GM23248 (cell line): ENCODE measurements around the gene GDF7. TPM values are rescaled to one million over a fixed set of nuclear protein-coding genes. Genes with fewer than 3 reads are reported as not detected.

Source experiments
- DNase-seq: peaks from one replicate; pipeline ENCODE4 v3.0.0-alpha.2; 2015
- H2AFZ ChIP-seq: fragments of 200-600 bp; sonication (generic); 2 replicates; pipeline ENCODE4 v1.6.1; 2016; ENCODE audit warnings: antibody characterized with exemption
- H3F3A ChIP-seq: fragments of 200-600 bp; sonication (generic); 2 replicates; pipeline ENCODE4 v1.6.1; 2016; ENCODE audit warnings: mild to moderate bottlenecking, antibody characterized with exemption, mixed run types; ENCODE audit not compliant: insufficient read depth
- H3K27ac ChIP-seq: fragments of 200-600 bp; sonication (generic); 2 replicates; pipeline ENCODE4 v1.5.1; 2016; ENCODE audit warnings: mild to moderate bottlenecking
- H3K27me3 ChIP-seq: fragments of 200-600 bp; sonication (generic); replicated peaks from 2 replicates; pipeline ENCODE4 v1.6.1; 2016; ENCODE audit warnings: mild to moderate bottlenecking; ENCODE audit not compliant: insufficient read depth
- H3K36me3 ChIP-seq: fragments of 200-600 bp; sonication (generic); 2 replicates; pipeline ENCODE4 v1.6.1; 2016; ENCODE audit warnings: low read depth, mild to moderate bottlenecking
- H3K4me1 ChIP-seq: fragments of 200-600 bp; sonication (generic); 2 replicates; pipeline ENCODE4 v1.6.1; 2016; ENCODE audit warnings: mild to moderate bottlenecking; ENCODE audit not compliant: insufficient read depth
- H3K4me2 ChIP-seq: fragments of 200-600 bp; sonication (generic); one replicate; pipeline ENCODE4 v1.6.1; 2016; ENCODE audit warnings: mild to moderate bottlenecking; ENCODE audit not compliant: unreplicated experiment
- H3K4me3 ChIP-seq: fragments of 200-600 bp; sonication (generic); 2 replicates; pipeline ENCODE4 v1.5.1; 2016; ENCODE audit warnings: mild to moderate bottlenecking
- H3K79me2 ChIP-seq: fragments of 200-600 bp; sonication (generic); 2 replicates; pipeline ENCODE4 v1.6.1; 2016; ENCODE audit warnings: mild to moderate bottlenecking; ENCODE audit not compliant: insufficient read depth
- H3K9ac ChIP-seq: fragments of 200-600 bp; sonication (generic); 2 replicates; pipeline ENCODE4 v1.6.1; 2016; ENCODE audit warnings: mild to moderate bottlenecking
- H3K9me2 ChIP-seq: fragments of 200-600 bp; sonication (generic); 2 replicates; pipeline ENCODE4 v1.6.1; 2016; ENCODE audit warnings: mixed run types, mild to moderate bottlenecking, moderate library complexity; ENCODE audit not compliant: insufficient read depth
- H3K9me3 ChIP-seq: fragments of 200-600 bp; sonication (generic); one replicate; pipeline ENCODE4 v1.6.1; 2017; ENCODE audit warnings: low read depth
- H4K20me1 ChIP-seq: fragments of 200-600 bp; sonication (generic); 2 replicates; pipeline ENCODE4 v1.6.0; 2016; ENCODE audit not compliant: insufficient read depth
- EZH2 ChIP-seq: fragments of 200-600 bp; sonication (generic); IDR thresholded peaks from 2 replicates; pipeline ENCODE4 v1.6.1; 2018; ENCODE audit warnings: antibody characterized with exemption, mild to moderate bottlenecking; ENCODE audit not compliant: insufficient read depth, poor library complexity, severe bottlenecking
- EZH2phosphoT487 ChIP-seq: fragments of 200-600 bp; sonication (generic); IDR thresholded peaks from 2 replicates; pipeline ENCODE4 v1.6.1; 2018; ENCODE audit warnings: antibody characterized with exemption, moderate library complexity, mild to moderate bottlenecking, low read depth; ENCODE audit not compliant: insufficient read depth
- WGBS, 2 experiments: methylation state at CpG; one replicate each; pipeline ENCODE4 v1.1.6; 2015 to 2017; ENCODE audit warnings: low lambda C conversion rate in 2 of 2, low coverage in 1 of 2; ENCODE audit errors: missing lambda C conversion rate in 2 of 2; 5-methylcytosine and 5-hydroxymethylcytosine counted together
- in situ Hi-C: fragments of 300-500 bp; cut with MboI; formaldehyde crosslinking; loops from 2 replicates; pipeline ENCODE4 v1.15.0; 2020
- polyA plus RNA-seq: library from polyadenylated mRNA; unstranded; fragments of >200 nt; fragmentation: Nextera tagmentation; extraction: Ambion mirVana; gene quantifications from 2 replicates; pipeline ENCODE4 v1.2.1, GENCODE V29; 2016
- total RNA-seq: library from RNA; depleted of rRNA; stranded (reverse); fragments of >200 nt; shearing (Covaris generic); gene quantifications from 2 replicates; pipeline ENCODE4 v1.2.3, GENCODE V29; 2014

GDF7 gene
- total and polyA plus RNA-seq, 2 experiments from 2014 or later = 0.03 TPM; not detected in 1

GRCh38 chr2:20665243-20666004 lies 1.5 kb upstream of the GDF7 start:
- in situ Hi-C loops = no loop called here
- H2AFZ ChIP-seq = no peak overlapping the region

GRCh38 chr2:20666005-20666303 lies 990 bp upstream of the GDF7 start:
- in situ Hi-C loops = no loop called here
- H3K4me3 ChIP-seq = peak overlapping the region; percentile 38

More at GRCh38 chr2:20665243-20666004, 1.5 kb upstream of the GDF7 start:
- Histone ChIP-seq H3K9me2 (no peaks in the 10 kb centered on the region), H3F3A (0 out of 2 replicates have a peak, but pooled peaks cover 4% of the 10 kb centered on the region), H3K9ac (no peak overlapping the region), H3K27me3 (peaks cover 79% of the 10 kb centered on the region), H3K4me2 (no peak overlapping the region), H3K79me2 (no peaks in the 10 kb centered on the region), H3K36me3 (no peaks in the 10 kb centered on the region), H3K9me3 (no peaks in the 10 kb centered on the region), H3K27ac (no peak overlapping the region), H4K20me1 (no peaks in the 10 kb centered on the region), H3K4me3 (no peak overlapping the region), H3K4me1 (peaks cover 8% of the 10 kb centered on the region; the same call in 1 of the 2 replicates)
- TF ChIP-seq EZH2phosphoT487 (peak; percentile 37; the same call in 1 of the 2 replicates), EZH2 (peak; percentile 76)
- WGBS, 2 experiments = 3 to 5% methylated on average over 49 of the region's 49 CpGs
- DNase-seq = peak; percentile 12

GRCh38 chr2:20667151-20667530 lies 197 bp downstream of the GDF7 start:
- in situ Hi-C loops = no loop called here
- TF ChIP-seq EZH2phosphoT487 (no peak), EZH2 (no peak)
- no peaks in the 10 kb centered on the region for H3F3A ChIP-seq
- no peaks in the 10 kb centered on the region for H3K36me3 ChIP-seq
- no peaks in the 10 kb centered on the region for H3K4me1 ChIP-seq
- no peaks in the 10 kb centered on the region for H3K9me3 ChIP-seq
- H3K9ac ChIP-seq = no peak overlapping the region
- H3K9me2 ChIP-seq = no peaks in the 10 kb centered on the region
- H3K79me2 ChIP-seq = no peaks in the 10 kb centered on the region
- DNase-seq = peak; percentile 58
- H2AFZ ChIP-seq = no peak overlapping the region
- H3K27me3 ChIP-seq = peaks cover 94% of the 10 kb centered on the region
- H3K4me3 ChIP-seq = 0 out of 2 replicates have a peak overlapping the region, but pooled peaks have one; percentile 38
- no peaks in the 10 kb centered on the region for H4K20me1 ChIP-seq
- 3% methylated on average over 21 of the region's 62 CpGs; no CpG with 5 or more reads in 1 of the 2 experiments for WGBS, 2 experiments
- H3K27ac ChIP-seq = no peak overlapping the region
- H3K4me2 ChIP-seq = no peak overlapping the region

More at GRCh38 chr2:20666005-20666303, 990 bp upstream of the GDF7 start:
- Histone ChIP-seq H3K9me2 (no peaks in the 10 kb centered on the region), H3K36me3 (no peaks in the 10 kb centered on the region), H3K27me3 (peaks cover 84% of the 10 kb centered on the region), H3K27ac (no peak overlapping the region), H3K4me1 (peaks cover 4% of the 10 kb centered on the region; the same call in 1 of the 2 replicates), H4K20me1 (no peaks in the 10 kb centered on the region), H3K9ac (no peak overlapping the region), H3K79me2 (no peaks in the 10 kb centered on the region), H3K4me2 (no peak overlapping the region), H3F3A (0 out of 2 replicates have a peak, but pooled peaks cover under 1% of the 10 kb centered on the region), H2AFZ (peak overlapping the region; percentile 61), H3K9me3 (no peaks in the 10 kb centered on the region)
- no peak for DNase-seq
- TF ChIP-seq EZH2phosphoT487 (no peak), EZH2 (peak; percentile 63)
- WGBS, 2 experiments = 2% methylated on average over 28 to 34 of the region's 34 CpGs

DNA sequence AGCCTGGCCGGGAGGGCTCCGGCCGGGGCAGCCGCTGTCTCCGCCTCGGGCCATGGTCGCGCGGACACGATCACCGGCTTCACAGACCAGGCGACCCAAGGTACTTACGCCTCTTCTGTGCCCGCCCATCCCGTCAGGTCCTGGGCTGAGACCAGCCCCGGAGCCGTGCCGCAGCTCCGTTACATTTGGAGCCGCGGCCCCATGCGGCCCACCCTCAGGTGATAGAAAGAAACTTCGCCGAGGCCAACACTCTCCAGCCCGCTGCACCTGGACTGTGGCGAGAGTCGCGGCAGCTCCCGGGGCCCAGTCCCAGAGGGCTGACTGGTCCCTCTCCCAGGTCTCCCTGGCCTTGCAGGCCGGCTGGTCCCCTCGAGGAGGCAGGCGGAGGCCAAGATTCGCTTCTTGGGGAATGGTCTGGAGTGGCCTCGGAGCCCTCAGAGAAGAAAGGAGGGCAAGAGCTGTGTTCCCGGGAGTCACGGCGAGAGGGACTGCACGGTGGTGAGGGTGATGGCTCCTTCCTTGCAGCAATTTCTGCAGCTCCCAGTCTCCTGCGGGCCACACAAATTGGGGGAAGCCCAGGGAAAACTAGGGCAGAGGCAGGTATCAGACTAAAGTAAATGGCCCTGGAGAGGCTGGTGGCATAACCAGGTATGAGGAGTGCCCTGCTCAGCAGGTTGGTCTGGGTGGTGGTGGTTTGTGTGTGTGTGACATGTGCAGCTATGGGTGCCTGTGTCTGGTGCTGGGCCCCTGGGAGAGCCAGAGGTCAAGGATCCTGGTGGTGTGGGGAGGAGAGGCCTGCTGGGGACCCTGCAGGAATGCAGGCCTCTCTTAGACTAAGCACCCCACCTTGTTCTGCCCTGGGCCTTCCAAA lies 822 bp downstream of the GDF7 start:
- Histone ChIP-seq H3K27me3 (peaks cover 94% of the 10 kb centered on the region), H3K4me1 (no peaks in the 10 kb centered on the region), H3K79me2 (no peaks in the 10 kb centered on the region), H3F3A (no peaks in the 10 kb centered on the region), H3K27ac (no peak overlapping the region), H4K20me1 (no peaks in the 10 kb centered on the region), H3K9ac (no peak overlapping the region), H3K4me2 (no peak overlapping the region), H3K9me3 (no peaks in the 10 kb centered on the region), H3K9me2 (no peaks in the 10 kb centered on the region), H3K4me3 (0 out of 2 replicates have a peak overlapping the region, but pooled peaks have one; percentile 18), H3K36me3 (no peaks in the 10 kb centered on the region), H2AFZ (no peak overlapping the region)
- TF ChIP-seq EZH2phosphoT487 (no peak), EZH2 (peak; percentile 82)
- 42 to 54% methylated on average over 28 to 39 of the region's 39 CpGs for WGBS, 2 experiments
- in situ Hi-C loops = no loop called here
- DNase-seq = no peak
